H9 (cell line): ENCODE measurements around the gene CCDC116. TPM values are rescaled to one million over a fixed set of nuclear protein-coding genes. Genes with fewer than 3 reads are reported as not detected.

Experiments
- DNase-seq: peaks from one replicate; pipeline ENCODE4 v3.0.0-alpha.2; 2017
- H2AFZ ChIP-seq: one replicate; pipeline ENCODE4 v1.6.1; 2013; ENCODE audit warnings: mild to moderate bottlenecking, low read length, control low read depth, moderate library complexity
- H2AK5ac ChIP-seq: 2 replicates; pipeline ENCODE4 v1.6.1; 2013; ENCODE audit warnings: low read length, control low read depth, mixed read lengths; ENCODE audit not compliant: insufficient read length
- H2BK120ac ChIP-seq: one replicate; pipeline ENCODE4 v1.6.1; 2013; ENCODE audit warnings: low read depth, mild to moderate bottlenecking, low read length, control low read depth, inconsistent platforms; ENCODE audit not compliant: poor library complexity, severe bottlenecking
- H2BK12ac ChIP-seq: 2 replicates; pipeline ENCODE4 v1.6.1; 2013; ENCODE audit warnings: low read length, control low read depth, mixed read lengths, low read depth; ENCODE audit not compliant: insufficient read length
- H2BK15ac ChIP-seq: 2 replicates; pipeline ENCODE4 v1.6.1; 2013; ENCODE audit warnings: low read depth, low read length, control low read depth
- H2BK20ac ChIP-seq: one replicate; pipeline ENCODE4 v1.6.1; 2013; ENCODE audit warnings: low read depth, mild to moderate bottlenecking, low read length, control low read depth, inconsistent platforms; ENCODE audit not compliant: poor library complexity, severe bottlenecking
- H2BK5ac ChIP-seq: 2 replicates; pipeline ENCODE4 v1.6.1; 2013; ENCODE audit warnings: low read length, control low read depth, mixed read lengths; ENCODE audit not compliant: insufficient read length
- H3K14ac ChIP-seq: 2 replicates; pipeline ENCODE4 v1.6.1; 2013; ENCODE audit warnings: low read length, control low read depth; ENCODE audit not compliant: insufficient read depth
- H3K18ac ChIP-seq: 2 replicates; pipeline ENCODE4 v1.6.1; 2013; ENCODE audit warnings: low read depth, mild to moderate bottlenecking, mixed read lengths, low read length, control low read depth; ENCODE audit not compliant: insufficient read length
- H3K23ac ChIP-seq: 2 replicates; pipeline ENCODE4 v1.6.1; 2013; ENCODE audit warnings: low read length, control low read depth, mixed read lengths, low read depth; ENCODE audit not compliant: insufficient read length
- H3K23me2 ChIP-seq: 2 replicates; pipeline ENCODE4 v1.6.1; 2013; ENCODE audit warnings: low read depth, mild to moderate bottlenecking, mixed read lengths, low read length, control low read depth; ENCODE audit not compliant: insufficient read length, poor library complexity, severe bottlenecking
- H3K27ac ChIP-seq: 2 replicates; pipeline ENCODE4 v1.5.1; 2013; ENCODE audit warnings: low read length, control low read depth, mixed read lengths, low read depth; ENCODE audit not compliant: insufficient read length
- H3K27me3 ChIP-seq: 2 replicates; pipeline ENCODE4 v1.6.1; 2013; ENCODE audit warnings: low read length, control low read depth, inconsistent platforms; ENCODE audit not compliant: insufficient read depth
- H3K4ac ChIP-seq: 2 replicates; pipeline ENCODE4 v1.6.1; 2013; ENCODE audit warnings: low read depth, mild to moderate bottlenecking, control low read depth, inconsistent platforms, low read length, moderate library complexity
- H3K4me1 ChIP-seq: 2 replicates; pipeline ENCODE4 v1.6.1; 2013; ENCODE audit warnings: low read length, control low read depth, inconsistent platforms; ENCODE audit not compliant: insufficient read depth
- H3K4me2 ChIP-seq: 2 replicates; pipeline ENCODE4 v1.6.1; 2013; ENCODE audit warnings: low read length, control low read depth, mixed read lengths; ENCODE audit not compliant: insufficient read length, insufficient read depth
- H3K56ac ChIP-seq: 2 replicates; pipeline ENCODE4 v1.6.1; 2013; ENCODE audit warnings: low read depth, mild to moderate bottlenecking, mixed read lengths, low read length, control low read depth; ENCODE audit not compliant: insufficient read length
- H3K79me1 ChIP-seq: 2 replicates; pipeline ENCODE4 v1.6.1; 2013; ENCODE audit warnings: low read depth, mild to moderate bottlenecking, moderate library complexity, low read length, control low read depth, inconsistent platforms; ENCODE audit not compliant: insufficient read depth, poor library complexity, severe bottlenecking
- H3K79me2 ChIP-seq: 2 replicates; pipeline ENCODE4 v1.6.1; 2013; ENCODE audit warnings: low read length, control low read depth, inconsistent platforms; ENCODE audit not compliant: insufficient read depth
- H3K9ac ChIP-seq: 2 replicates; pipeline ENCODE4 v1.6.1; 2013; ENCODE audit warnings: low read length, control low read depth, mixed read lengths; ENCODE audit not compliant: insufficient read length; ENCODE audit errors: extremely low read depth
- H3K9me3 ChIP-seq: one replicate; pipeline ENCODE4 v1.6.1; 2013; ENCODE audit warnings: low read depth, low read length, inconsistent platforms; ENCODE audit not compliant: control insufficient read depth
- H3T11ph ChIP-seq: one replicate; pipeline ENCODE4 v1.6.1; 2013; ENCODE audit warnings: mild to moderate bottlenecking, low read length, control low read depth, inconsistent platforms
- H4K20me1 ChIP-seq: one replicate; pipeline ENCODE4 v1.6.1; 2013; ENCODE audit not compliant: control insufficient read depth, insufficient read length, insufficient read depth
- H4K5ac ChIP-seq: 2 replicates; pipeline ENCODE4 v1.6.1; 2013; ENCODE audit warnings: low read depth, mild to moderate bottlenecking, mixed read lengths, low read length, control low read depth; ENCODE audit not compliant: insufficient read length
- H4K8ac ChIP-seq: replicated peaks from 2 replicates; pipeline ENCODE4 v1.6.1; 2013; ENCODE audit warnings: low read length, control low read depth, mixed read lengths, low read depth; ENCODE audit not compliant: insufficient read length
- H4K91ac ChIP-seq: 2 replicates; pipeline ENCODE4 v1.6.1; 2013; ENCODE audit warnings: low read depth, mild to moderate bottlenecking, moderate library complexity, mixed read lengths, low read length, control low read depth; ENCODE audit not compliant: insufficient read length
- H3K27ac Mint-ChIP-seq, 3 experiments: 2 replicates in 2 of 3; 3 replicates in 1 of 3; pipeline ENCODE4 v1.8.0; 2020 to 2021; ENCODE audit warnings: mixed read lengths in 3 of 3, mild to moderate bottlenecking in 1 of 3, moderate library complexity in 1 of 3
- H3K27me3 Mint-ChIP-seq: 2 replicates; pipeline ENCODE4 v1.8.0; 2021; ENCODE audit warnings: low read depth, mild to moderate bottlenecking, moderate library complexity, mixed read lengths
- H3K36me3 Mint-ChIP-seq, 3 experiments: 2 replicates in 2 of 3; 3 replicates in 1 of 3; pipeline ENCODE4 v1.8.0; 2020 to 2021; ENCODE audit warnings: low read depth in 3 of 3, mixed read lengths in 3 of 3; ENCODE audit not compliant: insufficient read depth in 1 of 3
- H3K4me1 Mint-ChIP-seq, 2 experiments: 2 replicates each; pipeline ENCODE4 v1.8.0; 2020; ENCODE audit warnings: mixed read lengths in 2 of 2
- H3K4me3 Mint-ChIP-seq, 2 experiments: 2 replicates in 1 of 2; 3 replicates in 1 of 2; pipeline ENCODE4 v1.8.0; 2020 to 2021; ENCODE audit warnings: mild to moderate bottlenecking in 2 of 2, mixed read lengths in 2 of 2, moderate library complexity in 1 of 2
- H3K9me3 Mint-ChIP-seq, 2 experiments: 2 replicates in 1 of 2; 3 replicates in 1 of 2; pipeline ENCODE4 v1.8.0; 2020; ENCODE audit warnings: mild to moderate bottlenecking in 2 of 2, mixed read lengths in 2 of 2, moderate library complexity in 1 of 2
- WGBS: extraction: QIAGEN DNeasy Blood & Tissue Kit; methylation state at CpG from one replicate; pipeline ENCODE4 v1.1.7; 2013; ENCODE audit warnings: missing lambda C conversion rate, low lambda C conversion rate, mixed read lengths; ENCODE audit not compliant: insufficient read length; ENCODE audit errors: extremely low coverage; 5-methylcytosine and 5-hydroxymethylcytosine counted together
- total RNA-seq: library from RNA; stranded (reverse); gene quantifications from 2 replicates; pipeline ENCODE4 v1.2.1, GENCODE V29; 2021
- TF ChIP-seq, protein P1 (sequence below): fragments of 200-600 bp; sonication (generic); conservative IDR thresholded peaks from 3 replicates; pipeline ENCODE4 v1.8.0; 2021; ENCODE audit warnings: antibody characterized with exemption, mild to moderate bottlenecking

CCDC116 gene
- total RNA-seq, 1 experiment from 2014 or later: 0.63 TPM

- Histone ChIP-seq H3K18ac (no peak overlapping the region), H4K91ac (no peak overlapping the region), H3K9ac (no peak overlapping the region), H2BK120ac (no peak overlapping the region), H3K9me3 (no peaks in the 10 kb centered on the region), H3T11ph (no peak overlapping the region), H4K8ac (no peak overlapping the region), H2BK20ac (no peak overlapping the region), H4K20me1 (no peaks in the 10 kb centered on the region), H3K23ac (no peak overlapping the region), H3K4me2 (no peak overlapping the region), H2BK12ac (no peak overlapping the region), H3K27ac (no peak overlapping the region), H2BK5ac (no peak overlapping the region), H3K4me1 (no peaks in the 10 kb centered on the region), H3K27me3 (no peaks in the 10 kb centered on the region; the same call in 1 of the 2 replicates), H3K14ac (no peak overlapping the region; the same call in 1 of the 2 replicates), H2BK15ac (no peak overlapping the region), H3K23me2 (no peaks in the 10 kb centered on the region), H3K79me2 (no peaks in the 10 kb centered on the region), H3K4ac (no peak overlapping the region), H4K5ac (no peak overlapping the region), H3K79me1 (no peaks in the 10 kb centered on the region), H2AFZ (no peak overlapping the region), H2AK5ac (no peak overlapping the region), H3K56ac (no peak overlapping the region)
- Mint-ChIP-seq H3K4me1 (peaks cover 3 to 7% of the 10 kb centered on the region in 2 experiments), H3K27me3 (peaks cover 34% of the 10 kb centered on the region), H3K9me3 (no peaks in the 10 kb centered on the region; a peak in 1 of 5 replicates), H3K4me3 (no peak overlapping the region), H3K27ac (no peak overlapping the region; a peak in 1 of 7 replicates), H3K36me3 (no peaks in the 10 kb centered on the region)
- TF ChIP-seq, protein P1, sequence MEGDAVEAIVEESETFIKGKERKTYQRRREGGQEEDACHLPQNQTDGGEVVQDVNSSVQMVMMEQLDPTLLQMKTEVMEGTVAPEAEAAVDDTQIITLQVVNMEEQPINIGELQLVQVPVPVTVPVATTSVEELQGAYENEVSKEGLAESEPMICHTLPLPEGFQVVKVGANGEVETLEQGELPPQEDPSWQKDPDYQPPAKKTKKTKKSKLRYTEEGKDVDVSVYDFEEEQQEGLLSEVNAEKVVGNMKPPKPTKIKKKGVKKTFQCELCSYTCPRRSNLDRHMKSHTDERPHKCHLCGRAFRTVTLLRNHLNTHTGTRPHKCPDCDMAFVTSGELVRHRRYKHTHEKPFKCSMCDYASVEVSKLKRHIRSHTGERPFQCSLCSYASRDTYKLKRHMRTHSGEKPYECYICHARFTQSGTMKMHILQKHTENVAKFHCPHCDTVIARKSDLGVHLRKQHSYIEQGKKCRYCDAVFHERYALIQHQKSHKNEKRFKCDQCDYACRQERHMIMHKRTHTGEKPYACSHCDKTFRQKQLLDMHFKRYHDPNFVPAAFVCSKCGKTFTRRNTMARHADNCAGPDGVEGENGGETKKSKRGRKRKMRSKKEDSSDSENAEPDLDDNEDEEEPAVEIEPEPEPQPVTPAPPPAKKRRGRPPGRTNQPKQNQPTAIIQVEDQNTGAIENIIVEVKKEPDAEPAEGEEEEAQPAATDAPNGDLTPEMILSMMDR: no peak
- WGBS: no CpG with 5 or more reads among the region's 15 CpGs
- DNase-seq: no peak
Observed at GRCh38 chr22:21635771-21636510, 3.4 kb downstream of the CCDC116 start.
